Gastroesophageal sphincter (tissue), 3 donors: ENCODE data around the gene ZSCAN5A.

ENCODE experiments used
- CTCF ChIP-seq, 4 experiments: fragments of 200-600 bp in 2 of 4; fragments of 450-650 bp in 2 of 4; sonication (generic) in 1 of 4; IDR thresholded peaks; one replicate each; pipeline ENCODE4 v1.5.1; 2017 to 2019; ENCODE audit warnings: antibody characterized with exemption in 4 of 4, mild to moderate bottlenecking in 2 of 4, moderate library complexity in 2 of 4
- POLR2A ChIP-seq, 2 donors: fragments of 450-650 bp; IDR thresholded peaks; one replicate each; pipeline ENCODE4 v1.6.1; 2017; ENCODE audit warnings: antibody characterized with exemption in 2 of 2, mild to moderate bottlenecking in 2 of 2, moderate library complexity in 1 of 2
- POLR2AphosphoS5 ChIP-seq: sonication (generic); formaldehyde crosslinking; IDR thresholded peaks from one replicate; pipeline ENCODE4 v1.6.1; 2017; ENCODE audit warnings: antibody characterized with exemption

GRCh38 chr19:56282809-56283208, 31.8 kb downstream of the ZSCAN5A start:
- TF ChIP-seq CTCF (IDR thresholded peaks at IDR 0.05) (no peak), POLR2AphosphoS5 (no peak), POLR2A (IDR thresholded peaks at IDR 0.05) (no peak)
